Memory B cell (primary cell): ENCODE measurements around the gene ISLR2.

Experiments used
- ATAC-seq: fragments of 150-1000 bp; cut with Tn5 transposase; 2 replicates; pipeline ENCODE4 v1.10.0; 2021; ENCODE audit warnings: low read depth, mild to moderate bottlenecking, moderate library complexity
- DNase-seq, 2 donors: peaks; one replicate each; pipeline ENCODE4 v3.0.0; 2022; ENCODE audit warnings: low spot score in 2 of 2
- H3K27ac Mint-ChIP-seq: one replicate; pipeline ENCODE4 v1.8.0; 2022; ENCODE audit warnings: mild to moderate bottlenecking, moderate library complexity, mixed read lengths
- H3K27me3 Mint-ChIP-seq: one replicate; pipeline ENCODE4 v1.8.0; 2022; ENCODE audit warnings: mixed read lengths
- H3K36me3 Mint-ChIP-seq: one replicate; pipeline ENCODE4 v1.8.0; 2022; ENCODE audit warnings: mild to moderate bottlenecking, mixed read lengths
- H3K4me1 Mint-ChIP-seq: one replicate; pipeline ENCODE4 v1.8.0; 2022; ENCODE audit warnings: mixed read lengths
- H3K4me3 Mint-ChIP-seq: one replicate; pipeline ENCODE4 v1.8.0; 2022; ENCODE audit warnings: mild to moderate bottlenecking, moderate library complexity, mixed read lengths
- H3K9me3 Mint-ChIP-seq: one replicate; pipeline ENCODE4 v1.8.0; 2022; ENCODE audit warnings: mixed read lengths

Gene ISLR2

DNA sequence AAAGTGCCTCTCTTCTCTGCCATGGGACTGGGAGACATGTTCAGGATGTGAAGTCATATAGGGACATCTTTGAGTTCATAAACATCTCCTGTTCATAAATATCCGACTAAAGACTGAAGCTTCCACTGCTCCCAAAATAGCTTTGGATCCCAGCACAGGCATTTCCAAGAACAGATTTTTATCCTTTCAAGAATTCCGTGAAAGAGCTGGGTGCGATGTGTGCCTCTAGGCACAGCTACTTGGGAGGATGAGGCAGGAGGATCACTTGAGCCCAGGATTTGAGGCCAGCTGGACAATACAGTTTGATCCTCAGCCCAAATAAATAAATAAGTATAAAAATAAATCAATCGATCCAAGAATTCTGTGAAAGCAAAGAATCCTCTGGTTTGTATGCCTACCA, 6.7 kb upstream of the ISLR2 start:
- no peak for DNase-seq
- H3K4me1 Mint-ChIP-seq: peaks cover 38% of the 10 kb centered on the region
- H3K27ac Mint-ChIP-seq: no peak overlapping the region
- no peaks in the 10 kb centered on the region for H3K9me3 Mint-ChIP-seq
- no peaks in the 10 kb centered on the region for H3K36me3 Mint-ChIP-seq
- ATAC-seq: no peak
- H3K27me3 Mint-ChIP-seq: peaks cover 1% of the 10 kb centered on the region
- no peak overlapping the region for H3K4me3 Mint-ChIP-seq

DNA sequence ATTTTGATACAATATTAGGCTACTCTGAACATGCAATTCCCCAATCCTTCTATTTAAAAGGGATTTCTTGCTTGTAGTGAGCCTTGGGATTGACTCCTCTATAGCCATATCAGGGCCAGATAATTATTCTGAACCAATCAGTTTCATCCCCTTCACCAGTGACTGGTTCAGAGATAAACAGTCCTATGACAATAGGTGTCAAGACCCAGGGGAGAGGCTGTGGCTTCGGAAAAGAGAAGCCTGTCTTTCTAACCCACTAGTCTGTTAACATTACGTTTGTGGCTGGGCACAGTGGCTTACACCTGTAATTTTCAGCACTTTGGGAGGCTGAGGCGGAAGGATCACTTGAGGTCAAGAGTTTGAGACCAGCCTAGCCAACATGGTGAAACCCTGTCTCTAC, 6.2 kb upstream of the ISLR2 start:
- no peak for DNase-seq
- H3K4me3 Mint-ChIP-seq: peak overlapping the region; percentile 37
- ATAC-seq: no peak
- H3K4me1 Mint-ChIP-seq: peaks cover 43% of the 10 kb centered on the region
- no peaks in the 10 kb centered on the region for H3K9me3 Mint-ChIP-seq
- H3K27ac Mint-ChIP-seq: peak overlapping the region; percentile 38
- peaks cover 4% of the 10 kb centered on the region for H3K27me3 Mint-ChIP-seq
- H3K36me3 Mint-ChIP-seq: no peaks in the 10 kb centered on the region

DNA sequence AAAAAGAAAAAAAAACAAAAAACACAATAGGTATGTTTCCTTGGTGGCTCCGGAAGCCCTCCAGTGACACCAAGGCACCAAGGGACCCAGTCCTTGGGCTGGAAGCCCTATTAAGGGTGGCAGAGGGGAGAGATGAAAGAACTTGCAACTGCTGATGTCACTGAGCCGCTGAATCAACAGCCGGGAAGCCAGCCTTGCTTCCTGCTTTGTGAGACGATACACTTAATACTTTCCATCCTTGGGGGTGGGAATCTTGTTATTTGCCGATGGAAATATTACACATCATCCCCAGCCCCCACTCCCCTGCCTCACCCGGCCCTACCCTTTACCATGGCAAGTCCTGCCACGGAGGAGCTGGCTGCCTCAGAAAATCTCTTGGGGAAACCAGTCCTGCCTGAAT, 5.6 kb upstream of the ISLR2 start:
- ATAC-seq (no peak), DNase-seq (no peak)
- H3K36me3 Mint-ChIP-seq: no peaks in the 10 kb centered on the region
- H3K27ac Mint-ChIP-seq: no peak overlapping the region
- H3K27me3 Mint-ChIP-seq: peaks cover 10% of the 10 kb centered on the region
- no peak overlapping the region for H3K4me3 Mint-ChIP-seq
- H3K4me1 Mint-ChIP-seq: peaks cover 48% of the 10 kb centered on the region
- no peaks in the 10 kb centered on the region for H3K9me3 Mint-ChIP-seq

DNA sequence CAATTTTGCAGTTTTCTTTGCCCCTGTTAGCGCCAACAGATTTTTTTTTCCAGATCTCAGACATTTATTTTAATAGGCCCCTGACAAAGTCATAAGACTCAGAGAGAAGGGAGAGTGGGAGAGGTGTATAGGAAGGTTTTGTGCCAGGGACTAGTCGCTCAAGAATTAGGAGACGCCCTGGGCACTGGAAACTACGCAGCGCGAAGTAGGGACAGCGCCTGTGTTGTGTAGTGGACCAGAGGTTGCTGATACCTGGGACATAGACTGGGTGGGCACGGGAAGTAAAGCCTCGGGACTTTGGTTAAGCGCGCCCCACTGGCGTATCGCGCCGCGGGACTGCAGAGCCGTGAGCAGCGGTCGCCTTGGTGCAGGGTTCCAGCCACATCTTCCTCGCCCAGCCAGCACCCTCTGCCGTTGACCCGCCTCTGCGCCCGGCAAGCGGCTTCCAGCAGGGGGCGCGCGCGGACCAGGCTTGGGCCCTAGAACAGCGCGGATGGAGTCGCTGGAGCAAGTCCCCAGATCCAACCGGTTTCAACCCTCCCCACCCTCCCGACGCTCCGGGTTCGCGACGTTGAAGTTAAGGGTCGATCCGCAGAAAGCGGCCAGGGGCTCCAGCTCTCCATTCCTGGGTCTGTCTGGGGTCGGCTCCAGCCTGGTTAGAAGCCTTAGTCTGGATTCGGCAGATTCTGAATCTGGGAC, 3.0 kb upstream of the ISLR2 start:
- Mint-ChIP-seq H3K4me3 (peak overlapping the region; percentile 70), H3K4me1 (peaks cover 38% of the 10 kb centered on the region), H3K9me3 (no peaks in the 10 kb centered on the region), H3K36me3 (peaks cover 2% of the 10 kb centered on the region), H3K27me3 (peaks cover 29% of the 10 kb centered on the region), H3K27ac (no peak overlapping the region)
- DNase-seq (peak; percentile 85 to 95), ATAC-seq (peak; percentile 87)

DNA sequence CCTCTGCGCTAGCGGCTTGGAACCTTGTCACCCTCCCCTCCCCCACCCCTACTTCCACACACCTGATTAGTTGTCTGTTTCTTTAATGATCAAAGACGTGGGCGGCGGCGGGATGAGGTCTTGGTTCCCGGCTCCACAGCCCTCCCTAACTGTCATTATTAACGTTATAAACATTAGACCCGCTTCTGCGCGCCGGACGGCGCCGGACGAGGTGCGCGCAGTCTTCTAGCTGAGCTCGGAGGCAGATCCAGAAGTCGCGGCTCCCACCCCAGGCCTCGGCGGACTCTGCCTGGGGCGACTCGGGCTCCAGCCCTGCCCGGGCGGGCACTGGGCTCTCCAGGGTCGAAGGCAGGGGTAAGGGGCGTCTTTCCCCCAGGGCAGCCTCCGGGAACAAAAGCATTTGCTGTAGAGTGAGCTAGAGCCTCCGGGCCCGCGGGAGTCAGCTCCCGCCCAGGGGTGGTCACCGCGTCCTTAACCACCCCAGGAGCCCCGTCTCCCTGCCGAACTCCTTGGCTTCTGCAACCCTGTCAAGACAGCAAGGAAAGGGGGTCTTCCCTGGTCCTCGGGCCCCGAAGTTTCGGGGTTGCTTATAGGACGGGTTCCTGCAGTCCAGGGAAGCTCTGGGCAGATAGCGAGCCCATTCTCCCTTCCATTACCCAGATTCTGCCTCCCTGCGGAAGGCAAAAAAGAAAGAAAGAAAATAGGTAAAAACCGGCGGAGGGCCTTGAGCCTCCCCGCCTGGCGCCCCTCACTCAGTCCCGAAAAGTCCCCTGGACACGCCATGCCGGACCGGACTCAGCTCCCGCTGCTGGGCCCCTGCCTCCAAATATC, 2.2 kb upstream of the ISLR2 start:
- ATAC-seq: peak; percentile 33
- Mint-ChIP-seq H3K4me3 (peak overlapping the region; percentile 70), H3K27me3 (peaks cover 29% of the 10 kb centered on the region), H3K36me3 (peaks cover 2% of the 10 kb centered on the region), H3K9me3 (no peaks in the 10 kb centered on the region), H3K4me1 (peaks cover 32% of the 10 kb centered on the region), H3K27ac (peak overlapping the region; percentile 88)
- DNase-seq: no peak

DNA sequence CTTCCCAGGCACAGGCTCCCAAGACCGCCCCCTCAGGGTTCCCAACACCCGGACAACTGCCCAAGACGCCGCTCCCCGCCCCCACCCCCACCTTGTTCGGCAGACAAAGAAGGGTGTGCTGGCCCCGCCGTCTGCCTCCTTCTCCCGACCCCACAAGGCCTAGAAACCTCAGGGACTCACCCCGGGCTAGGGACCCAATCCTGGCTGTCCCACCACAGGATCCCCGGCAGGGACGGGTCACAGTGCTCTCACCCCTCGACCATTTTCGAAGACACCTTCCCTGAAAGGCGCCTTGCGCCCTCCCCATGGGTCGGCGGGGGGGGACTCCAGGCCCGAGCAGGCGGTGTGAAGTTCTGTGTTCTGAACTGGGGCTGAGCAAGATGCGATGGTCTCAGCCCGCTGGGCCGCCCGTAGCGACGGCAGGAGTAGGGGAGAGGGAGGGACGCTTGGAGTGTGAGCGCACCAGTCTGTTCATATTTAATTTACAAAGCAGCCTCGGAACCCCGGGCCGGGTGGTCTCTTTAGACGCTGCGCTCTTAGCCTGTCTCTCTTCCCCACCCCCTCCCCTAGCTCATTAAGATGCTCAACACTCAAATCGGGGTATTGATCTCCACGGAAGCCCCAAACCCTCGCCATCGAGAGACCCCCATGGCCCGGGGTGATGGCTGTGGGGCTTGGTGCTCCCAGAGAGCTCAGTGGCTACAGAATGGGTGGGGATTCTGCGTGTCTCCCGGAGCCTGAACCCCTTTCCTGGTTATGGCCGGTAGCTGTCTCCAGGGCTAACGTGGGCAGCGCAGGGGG, 1.4 kb upstream of the ISLR2 start:
- H3K4me3 Mint-ChIP-seq: peak overlapping the region; percentile 72
- H3K27me3 Mint-ChIP-seq: peaks cover 33% of the 10 kb centered on the region
- peaks cover 2% of the 10 kb centered on the region for H3K36me3 Mint-ChIP-seq
- H3K4me1 Mint-ChIP-seq: peaks cover 27% of the 10 kb centered on the region
- ATAC-seq (no peak), DNase-seq (no peak)
- H3K9me3 Mint-ChIP-seq: no peaks in the 10 kb centered on the region
- H3K27ac Mint-ChIP-seq: peak overlapping the region; percentile 88

DNA sequence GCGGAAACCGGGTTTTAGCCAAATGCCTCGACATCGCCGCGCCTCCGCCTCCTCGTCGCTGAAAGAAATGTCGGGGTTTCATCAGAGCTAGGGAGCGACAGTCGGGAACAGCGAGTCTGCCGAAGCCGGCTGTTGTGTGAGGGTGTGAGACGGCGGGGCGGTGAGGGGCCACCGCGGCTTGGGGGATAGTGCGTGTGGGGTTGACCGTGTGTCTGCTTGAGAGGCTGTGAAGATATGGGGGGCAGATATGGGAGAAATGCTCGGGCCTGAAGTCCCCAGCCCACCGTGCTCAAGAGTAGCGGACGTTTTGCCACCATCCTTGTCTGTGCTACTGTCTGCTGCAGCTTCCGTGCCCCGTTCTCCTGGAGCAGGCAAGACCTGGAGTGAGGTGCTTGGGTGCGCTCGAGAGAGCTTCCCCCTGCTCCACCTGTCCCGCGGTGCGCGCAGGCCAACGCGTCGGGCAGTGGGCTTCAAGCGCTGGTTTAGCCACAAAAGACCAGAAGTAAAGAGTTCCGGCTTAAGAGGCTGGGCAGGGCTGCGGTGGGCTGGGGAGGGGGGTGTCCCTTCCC, 716 bp upstream of the ISLR2 start:
- Mint-ChIP-seq H3K36me3 (peaks cover 2% of the 10 kb centered on the region), H3K27me3 (peaks cover 33% of the 10 kb centered on the region), H3K4me3 (peak overlapping the region; percentile 41), H3K27ac (peak overlapping the region; percentile 88), H3K9me3 (no peaks in the 10 kb centered on the region), H3K4me1 (peaks cover 24% of the 10 kb centered on the region)
- DNase-seq: no peak
- no peak for ATAC-seq

DNA sequence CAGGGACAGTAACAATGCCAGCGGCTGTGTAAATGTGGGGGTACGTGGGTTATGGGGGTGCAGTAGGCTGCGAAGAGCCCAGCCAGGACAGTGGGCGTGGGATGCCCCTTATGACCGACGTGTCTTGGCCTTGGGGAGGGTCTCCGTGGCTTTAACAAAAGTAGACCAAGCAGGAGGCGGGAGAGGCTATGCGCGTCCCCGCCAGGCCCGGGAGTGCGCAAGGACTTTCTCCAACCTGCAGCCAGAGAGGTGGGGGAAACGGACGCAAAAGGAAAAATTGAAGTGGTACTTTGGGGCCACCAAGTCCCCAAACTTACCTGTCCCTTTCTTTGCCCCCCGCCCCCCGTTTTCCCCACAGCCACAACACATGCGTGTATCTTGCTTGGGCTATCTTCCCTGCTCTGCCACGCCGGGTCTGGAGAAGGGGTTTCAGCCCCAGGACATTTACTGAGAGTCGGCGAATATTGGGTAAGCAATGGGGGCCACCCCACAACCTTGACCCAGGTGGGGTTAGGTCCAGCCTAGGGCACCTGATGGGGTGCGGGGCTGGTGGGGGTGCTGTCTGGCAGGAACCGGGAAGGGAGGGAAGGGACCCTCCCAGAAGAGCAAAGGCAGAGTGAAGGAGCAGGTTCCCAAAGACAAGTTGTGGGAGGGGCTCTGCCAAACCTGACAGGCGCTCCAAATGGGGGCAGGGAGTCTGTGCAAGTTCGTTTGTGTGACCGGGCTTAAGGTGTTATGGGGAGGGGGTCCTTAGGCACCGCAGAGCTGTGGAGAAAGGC, 652 bp downstream of the ISLR2 start:
- Mint-ChIP-seq H3K36me3 (peaks cover 2% of the 10 kb centered on the region), H3K27me3 (peaks cover 37% of the 10 kb centered on the region), H3K27ac (peak overlapping the region; percentile 69), H3K4me1 (peaks cover 26% of the 10 kb centered on the region), H3K4me3 (no peak overlapping the region), H3K9me3 (no peaks in the 10 kb centered on the region)
- ATAC-seq (no peak), DNase-seq (no peak)

DNA sequence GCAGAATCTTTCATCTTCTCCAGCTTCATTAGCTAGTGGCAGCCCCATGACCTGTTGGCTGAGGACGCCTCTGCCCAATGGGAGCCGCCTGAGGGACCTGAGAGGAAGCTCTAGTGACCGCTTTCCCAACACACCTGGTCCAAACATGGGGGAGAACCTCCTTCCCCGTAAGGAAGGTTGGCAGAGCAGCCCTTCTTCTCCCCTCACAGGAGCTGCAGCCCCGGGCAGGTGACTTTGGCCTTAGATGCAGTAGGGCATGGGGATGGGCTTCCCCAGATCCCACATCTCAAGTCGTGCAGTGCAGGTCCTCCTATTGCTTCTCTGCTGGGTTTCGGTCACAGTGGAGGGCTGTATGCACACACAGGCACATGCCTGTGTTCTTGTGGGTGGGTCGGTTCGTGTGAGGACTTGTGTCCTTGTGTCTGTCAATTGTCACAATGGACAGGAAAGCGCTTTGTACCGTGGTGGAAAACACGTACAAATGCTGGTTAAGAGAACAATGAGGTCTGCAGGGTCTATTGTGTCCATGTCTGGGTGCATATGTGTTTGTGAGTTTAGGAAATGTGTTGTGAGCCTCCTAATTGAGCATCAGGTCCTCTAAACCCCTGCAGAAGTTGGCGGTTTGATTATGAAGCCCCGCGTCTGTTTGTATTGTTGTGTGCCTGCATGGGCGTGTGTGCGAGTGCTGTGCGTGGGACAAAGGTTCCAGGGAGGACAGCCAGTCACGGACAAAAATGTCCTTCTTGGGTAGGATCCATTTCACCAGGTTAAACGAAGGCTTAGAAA, 1.4 kb downstream of the ISLR2 start:
- H3K4me1 Mint-ChIP-seq: peaks cover 29% of the 10 kb centered on the region
- peaks cover 39% of the 10 kb centered on the region for H3K27me3 Mint-ChIP-seq
- H3K27ac Mint-ChIP-seq: peak overlapping the region; percentile 87

DNA sequence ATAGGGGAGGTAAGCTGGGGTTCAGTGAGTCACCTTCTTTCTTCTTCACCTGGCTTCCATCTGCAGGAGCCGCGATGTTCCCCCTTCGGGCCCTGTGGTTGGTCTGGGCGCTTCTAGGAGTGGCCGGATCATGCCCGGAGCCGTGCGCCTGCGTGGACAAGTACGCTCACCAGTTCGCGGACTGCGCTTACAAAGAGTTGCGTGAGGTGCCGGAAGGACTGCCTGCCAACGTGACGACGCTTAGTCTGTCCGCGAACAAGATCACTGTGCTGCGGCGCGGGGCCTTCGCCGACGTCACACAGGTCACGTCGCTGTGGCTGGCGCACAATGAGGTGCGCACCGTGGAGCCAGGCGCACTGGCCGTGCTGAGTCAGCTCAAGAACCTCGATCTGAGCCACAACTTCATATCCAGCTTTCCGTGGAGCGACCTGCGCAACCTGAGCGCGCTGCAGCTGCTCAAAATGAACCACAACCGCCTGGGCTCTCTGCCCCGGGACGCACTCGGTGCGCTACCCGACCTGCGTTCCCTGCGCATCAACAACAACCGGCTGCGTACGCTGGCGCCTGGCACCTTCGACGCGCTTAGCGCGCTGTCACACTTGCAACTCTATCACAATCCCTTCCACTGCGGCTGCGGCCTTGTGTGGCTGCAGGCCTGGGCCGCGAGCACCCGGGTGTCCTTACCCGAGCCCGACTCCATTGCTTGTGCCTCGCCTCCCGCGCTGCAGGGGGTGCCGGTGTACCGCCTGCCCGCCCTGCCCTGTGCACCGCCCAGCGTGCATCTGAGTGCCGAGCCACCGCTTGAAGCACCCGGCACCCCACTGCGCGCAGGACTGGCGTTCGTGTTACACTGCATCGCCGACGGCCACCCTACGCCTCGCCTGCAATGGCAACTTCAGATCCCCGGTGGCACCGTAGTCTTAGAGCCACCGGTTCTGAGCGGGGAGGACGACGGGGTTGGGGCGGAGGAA, 2.6 kb downstream of the ISLR2 start:
- H3K4me1 Mint-ChIP-seq: peaks cover 32% of the 10 kb centered on the region

More for the DNA sequence above, 1.4 kb downstream of the ISLR2 start:
- peak overlapping the region; percentile 41 for H3K4me3 Mint-ChIP-seq
- H3K36me3 Mint-ChIP-seq: peaks cover 2% of the 10 kb centered on the region
- no peaks in the 10 kb centered on the region for H3K9me3 Mint-ChIP-seq
- no peak for DNase-seq
- no peak for ATAC-seq

DNA sequence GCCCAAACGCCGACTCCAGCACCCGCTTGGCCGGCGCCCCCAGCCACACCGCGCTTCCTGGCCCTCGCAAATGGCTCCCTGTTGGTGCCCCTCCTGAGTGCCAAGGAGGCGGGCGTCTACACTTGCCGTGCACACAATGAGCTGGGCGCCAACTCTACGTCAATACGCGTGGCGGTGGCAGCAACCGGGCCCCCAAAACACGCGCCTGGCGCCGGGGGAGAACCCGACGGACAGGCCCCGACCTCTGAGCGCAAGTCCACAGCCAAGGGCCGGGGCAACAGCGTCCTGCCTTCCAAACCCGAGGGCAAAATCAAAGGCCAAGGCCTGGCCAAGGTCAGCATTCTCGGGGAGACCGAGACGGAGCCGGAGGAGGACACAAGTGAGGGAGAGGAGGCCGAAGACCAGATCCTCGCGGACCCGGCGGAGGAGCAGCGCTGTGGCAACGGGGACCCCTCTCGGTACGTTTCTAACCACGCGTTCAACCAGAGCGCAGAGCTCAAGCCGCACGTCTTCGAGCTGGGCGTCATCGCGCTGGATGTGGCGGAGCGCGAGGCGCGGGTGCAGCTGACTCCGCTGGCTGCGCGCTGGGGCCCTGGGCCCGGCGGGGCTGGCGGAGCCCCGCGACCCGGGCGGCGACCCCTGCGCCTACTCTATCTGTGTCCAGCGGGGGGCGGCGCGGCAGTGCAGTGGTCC, 3.5 kb downstream of the ISLR2 start:
- peaks cover 2% of the 10 kb centered on the region for H3K36me3 Mint-ChIP-seq
- DNase-seq: no peak
- H3K9me3 Mint-ChIP-seq: no peaks in the 10 kb centered on the region
- H3K4me1 Mint-ChIP-seq: peaks cover 26% of the 10 kb centered on the region
- H3K27ac Mint-ChIP-seq: peak overlapping the region; percentile 63
- peaks cover 47% of the 10 kb centered on the region for H3K27me3 Mint-ChIP-seq
- no peak for ATAC-seq
- no peak overlapping the region for H3K4me3 Mint-ChIP-seq

More for the DNA sequence above, 2.6 kb downstream of the ISLR2 start:
- H3K27me3 Mint-ChIP-seq: peaks cover 47% of the 10 kb centered on the region
- peak overlapping the region; percentile 63 for H3K27ac Mint-ChIP-seq
- ATAC-seq (no peak), DNase-seq (no peak)
- no peak overlapping the region for H3K4me3 Mint-ChIP-seq
- H3K9me3 Mint-ChIP-seq: no peaks in the 10 kb centered on the region
- peaks cover 2% of the 10 kb centered on the region for H3K36me3 Mint-ChIP-seq
